Measurements from ENCODE around the gene CAPNS1. TPM values are rescaled to one million over a fixed set of nuclear protein-coding genes. Genes with fewer than 3 reads are reported as not detected.

CAPNS1 gene
- polyA plus RNA-seq, 3 donors = 239 to 740 (median 282) TPM

GRCh38 chr19:36099166-36099785 is 40.6 kb upstream of the CAPNS1 start:
- Histone ChIP-seq H3K27ac (ENCODE audit: low read depth in 1 of 2, low read length in 2 of 2) (no peak overlapping the region), H3K9ac (ENCODE audit: insufficient read depth, low read length, poor library complexity, severe bottlenecking) (no peak overlapping the region), H3K4me3 (replicated peaks in 1 of 3; ENCODE audit: low read depth in 2 of 3, low read length in 3 of 3) (no peak overlapping the region), H3K79me2 (ENCODE audit: insufficient read depth, low read length) (no peaks in the 10 kb centered on the region), H3K27me3 (ENCODE audit: control insufficient read depth in 2 of 2, insufficient read depth in 2 of 2, low read length in 2 of 2) (no peaks in the 10 kb centered on the region), H3K4me2 (replicated peaks; ENCODE audit: extremely low read depth, low read length, poor library complexity, severe bottlenecking) (no peak overlapping the region), H4K20me1 (ENCODE audit: insufficient read depth, low read length) (no peaks in the 10 kb centered on the region), H2AFZ (ENCODE audit: insufficient read depth, low read depth, low read length, poor library complexity, severe bottlenecking) (no peak overlapping the region), H3K36me3 (replicated peaks in 1 of 2; ENCODE audit: control insufficient read depth in 1 of 2, insufficient read depth in 2 of 2, low read length in 2 of 2) (peaks cover 51 to 80% of the 10 kb centered on the region in 2 donors), H3K4me1 (ENCODE audit: control insufficient read depth in 1 of 2, insufficient read depth in 2 of 2, low read length in 2 of 2) (no peaks in the 10 kb centered on the region), H3K9me3 (replicated peaks in 1 of 2; ENCODE audit: control insufficient read depth in 1 of 2, insufficient read depth in 1 of 2, low read length in 2 of 2) (no peaks in the 10 kb centered on the region)
- WGBS (ENCODE audit: insufficient coverage) = 96% methylated on average over 14 of the region's 19 CpGs
- Mint-ChIP-seq H3K4me3 (no peak overlapping the region), H3K4me1 (no peaks in the 10 kb centered on the region), H3K9me3 (no peaks in the 10 kb centered on the region), H3K27ac (no peak overlapping the region), H3K36me3 (peaks cover 28 to 88% of the 10 kb centered on the region in 2 donors), H3K27me3 (ENCODE audit: low read depth in 3 of 3) (peaks cover 0 to 4% (median 0%) of the 10 kb centered on the region in 3 donors)
- intact Hi-C loops (cut with micrococcal nuclease) = no loop called here
- no peak for DNase-seq
- TF ChIP-seq, protein P1, sequence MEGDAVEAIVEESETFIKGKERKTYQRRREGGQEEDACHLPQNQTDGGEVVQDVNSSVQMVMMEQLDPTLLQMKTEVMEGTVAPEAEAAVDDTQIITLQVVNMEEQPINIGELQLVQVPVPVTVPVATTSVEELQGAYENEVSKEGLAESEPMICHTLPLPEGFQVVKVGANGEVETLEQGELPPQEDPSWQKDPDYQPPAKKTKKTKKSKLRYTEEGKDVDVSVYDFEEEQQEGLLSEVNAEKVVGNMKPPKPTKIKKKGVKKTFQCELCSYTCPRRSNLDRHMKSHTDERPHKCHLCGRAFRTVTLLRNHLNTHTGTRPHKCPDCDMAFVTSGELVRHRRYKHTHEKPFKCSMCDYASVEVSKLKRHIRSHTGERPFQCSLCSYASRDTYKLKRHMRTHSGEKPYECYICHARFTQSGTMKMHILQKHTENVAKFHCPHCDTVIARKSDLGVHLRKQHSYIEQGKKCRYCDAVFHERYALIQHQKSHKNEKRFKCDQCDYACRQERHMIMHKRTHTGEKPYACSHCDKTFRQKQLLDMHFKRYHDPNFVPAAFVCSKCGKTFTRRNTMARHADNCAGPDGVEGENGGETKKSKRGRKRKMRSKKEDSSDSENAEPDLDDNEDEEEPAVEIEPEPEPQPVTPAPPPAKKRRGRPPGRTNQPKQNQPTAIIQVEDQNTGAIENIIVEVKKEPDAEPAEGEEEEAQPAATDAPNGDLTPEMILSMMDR (IDR thresholded peaks at IDR 0.05) = no peak

- H3K27me3 Mint-ChIP-seq (ENCODE audit: low read depth in 3 of 3) = peaks cover 0 to 4% (median 0%) of the 10 kb centered on the region in 3 donors
- TF ChIP-seq, protein P1 (IDR thresholded peaks at IDR 0.05) = no peak
- no peak overlapping the region for H3K27ac ChIP-seq (ENCODE audit: low read depth in 1 of 2, low read length in 2 of 2)
- H3K4me2 ChIP-seq (replicated peaks; ENCODE audit: extremely low read depth, low read length, poor library complexity, severe bottlenecking) = no peak overlapping the region
- no peaks in the 10 kb centered on the region for H3K79me2 ChIP-seq (ENCODE audit: insufficient read depth, low read length)
- H3K27me3 ChIP-seq (ENCODE audit: control insufficient read depth in 2 of 2, insufficient read depth in 2 of 2, low read length in 2 of 2) = no peaks in the 10 kb centered on the region
- no peak overlapping the region for H3K9ac ChIP-seq (ENCODE audit: insufficient read depth, low read length, poor library complexity, severe bottlenecking)
- H3K36me3 ChIP-seq (replicated peaks in 1 of 2; ENCODE audit: control insufficient read depth in 1 of 2, insufficient read depth in 2 of 2, low read length in 2 of 2) = peaks cover 59 to 82% of the 10 kb centered on the region in 2 donors
- no peak overlapping the region for H2AFZ ChIP-seq (ENCODE audit: insufficient read depth, low read depth, low read length, poor library complexity, severe bottlenecking)
- H3K4me1 Mint-ChIP-seq = no peaks in the 10 kb centered on the region
- intact Hi-C loops (cut with micrococcal nuclease) = no loop called here
- no peaks in the 10 kb centered on the region for H3K4me1 ChIP-seq (ENCODE audit: control insufficient read depth in 1 of 2, insufficient read depth in 2 of 2, low read length in 2 of 2)
- peaks cover 27 to 86% of the 10 kb centered on the region in 2 donors for H3K36me3 Mint-ChIP-seq
- H3K9me3 Mint-ChIP-seq = no peaks in the 10 kb centered on the region
- no peak for DNase-seq
- H3K4me3 ChIP-seq (replicated peaks in 1 of 3; ENCODE audit: low read depth in 2 of 3, low read length in 3 of 3) = no peak overlapping the region
- no peaks in the 10 kb centered on the region for H3K9me3 ChIP-seq (replicated peaks in 1 of 2; ENCODE audit: control insufficient read depth in 1 of 2, insufficient read depth in 1 of 2, low read length in 2 of 2)
- peak overlapping the region in 3 of 7 donors; percentile 6 to 46 (median 33) for H3K27ac Mint-ChIP-seq
- H3K4me3 Mint-ChIP-seq = no peak overlapping the region
- H4K20me1 ChIP-seq (ENCODE audit: insufficient read depth, low read length) = no peaks in the 10 kb centered on the region
- 84% methylated on average over 4 of the region's 5 CpGs for whole genome bisulfite sequencing (ENCODE audit: insufficient coverage)
Measured at GRCh38 chr19:36100476-36100875, 39.4 kb upstream of the CAPNS1 start.
